GM21390 (cell line): ENCODE data around the gene CATSPER3.
"Not testable (repeated sequence)": the region's sequence is repeated elsewhere in the genome, so short reads cannot be mapped to it uniquely, and the experiment has no call there.

Experiments used
- ATAC-seq: cut with Tn5 transposase; IDR thresholded peaks from one replicate; pipeline ENCODE4 v1.9.1; 2021; ENCODE audit not compliant: unreplicated experiment

Gene CATSPER3

DNA sequence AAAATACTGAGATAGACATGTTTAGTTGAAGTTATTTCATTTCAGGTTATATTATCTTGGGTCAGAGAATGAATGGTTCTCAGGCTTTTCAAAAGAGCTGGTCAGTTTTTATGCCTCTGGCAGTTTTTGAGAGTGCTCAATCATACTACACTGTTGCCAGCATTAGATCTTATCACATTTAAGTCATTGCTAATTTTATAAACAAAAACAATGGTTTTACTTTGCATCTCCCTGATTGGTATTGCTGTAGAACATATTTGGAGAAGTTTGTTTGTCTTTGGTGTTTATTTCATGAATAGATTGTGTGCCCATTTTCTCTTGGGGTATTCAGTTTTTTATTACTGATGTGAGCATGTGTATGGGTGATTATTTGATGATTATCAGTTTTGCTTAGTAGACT lies 1.5 kb downstream of the CATSPER3 start:
- ATAC-seq, result no peak

DNA sequence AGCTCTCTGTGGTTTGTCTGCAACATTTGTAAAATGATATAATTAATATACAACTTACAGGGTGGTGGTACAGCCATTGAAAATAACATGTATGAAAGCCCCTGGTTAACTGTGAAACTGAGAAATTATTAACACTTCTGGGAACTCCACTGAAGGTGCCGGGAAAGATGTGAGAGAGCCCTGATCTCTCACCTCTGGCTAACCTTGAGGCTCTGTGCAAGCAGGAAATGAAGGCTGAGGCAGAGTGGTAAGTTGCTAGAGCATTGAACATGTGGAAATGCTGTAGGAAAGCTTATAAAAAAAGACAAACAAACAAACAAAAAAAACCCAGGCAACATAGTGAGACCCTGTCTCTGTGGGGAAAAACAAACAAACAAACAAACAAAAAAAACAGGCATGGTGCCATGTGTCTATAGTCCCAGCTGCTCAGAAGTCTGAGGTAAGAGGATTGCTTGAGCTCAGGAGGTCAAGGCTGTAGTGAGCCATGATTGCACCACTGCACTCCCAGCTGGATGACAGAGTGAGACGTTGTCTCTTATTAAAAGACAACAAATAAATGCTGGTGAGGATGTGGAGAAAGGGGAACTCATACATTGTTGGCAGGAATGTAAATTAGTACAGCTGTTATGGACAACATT lies 7.5 kb downstream of the CATSPER3 start:
- ATAC-seq, result no peak

DNA sequence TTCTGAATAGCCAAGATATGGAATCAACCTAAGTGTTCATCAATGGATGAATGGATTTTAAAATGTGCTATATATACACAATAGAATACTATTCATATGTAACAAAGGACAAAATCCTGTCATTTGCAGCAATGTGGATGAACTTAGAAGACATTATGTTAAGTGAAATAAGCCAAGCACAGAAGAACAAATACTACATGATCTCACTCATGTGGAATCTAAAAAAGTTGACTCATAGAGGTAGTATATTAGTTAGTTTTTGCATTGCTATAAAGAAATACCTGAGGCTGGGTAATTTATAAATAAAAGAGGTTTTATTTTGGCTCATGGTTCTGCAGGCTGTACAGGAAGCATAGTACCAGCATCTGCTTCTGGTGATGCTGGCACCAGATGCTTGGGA lies 8.1 kb downstream of the CATSPER3 start:
- no peak for ATAC-seq

- ATAC-seq, result no peak
These were observed 9.1 kb downstream of the CATSPER3 start for GRCh38 chr5:134976841-134977240.

GRCh38 chr5:134979416-134979815 lies 11.7 kb downstream of the CATSPER3 start:
- ATAC-seq, result no peak

DNA sequence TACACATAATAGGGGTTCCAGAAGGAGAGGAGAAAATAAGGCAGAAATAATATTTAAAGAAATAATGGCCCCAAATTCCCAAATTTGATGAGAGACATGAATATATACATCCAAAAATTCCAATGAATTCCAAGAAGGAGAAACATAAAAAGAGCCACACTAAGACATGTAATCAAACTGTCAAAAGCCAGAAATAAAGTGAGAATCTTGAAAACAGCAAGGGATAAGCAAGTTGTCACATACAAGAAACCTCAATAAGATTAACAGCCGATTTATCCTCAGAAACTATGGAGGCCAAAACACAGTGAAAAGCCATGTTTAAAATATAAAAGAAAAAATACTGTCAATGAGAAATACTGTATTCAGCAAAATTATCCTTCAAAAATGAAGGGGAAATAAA lies 14.5 kb downstream of the CATSPER3 start:
- no peak for ATAC-seq

DNA sequence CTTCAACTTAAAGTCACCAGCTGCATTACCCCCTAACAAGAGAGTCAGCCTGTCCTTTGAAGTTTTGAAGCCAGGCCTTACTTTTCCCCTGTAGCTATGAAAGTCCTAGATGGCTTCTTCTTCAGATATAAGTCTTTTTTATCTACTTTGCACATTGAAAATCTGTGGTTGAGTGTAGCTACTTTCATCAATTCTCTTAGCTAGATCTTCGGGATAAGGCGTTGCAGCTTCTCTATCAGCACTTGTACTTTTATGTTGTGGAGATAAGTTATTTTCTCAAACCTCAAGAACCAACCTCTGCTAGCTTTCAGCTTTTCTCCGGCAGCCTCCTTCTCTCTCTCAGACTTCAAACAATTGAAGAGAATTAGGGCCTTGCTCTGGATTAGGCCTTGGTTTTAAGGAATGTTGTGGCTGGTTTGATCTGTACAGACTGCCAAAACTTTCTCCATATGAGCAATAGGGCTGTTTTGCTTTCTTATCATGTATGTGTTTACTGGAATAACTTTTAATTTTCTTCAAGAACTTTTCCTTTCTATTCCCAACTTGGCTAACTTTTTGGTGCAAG lies 21.6 kb downstream of the CATSPER3 start:
- no peak for ATAC-seq

DNA sequence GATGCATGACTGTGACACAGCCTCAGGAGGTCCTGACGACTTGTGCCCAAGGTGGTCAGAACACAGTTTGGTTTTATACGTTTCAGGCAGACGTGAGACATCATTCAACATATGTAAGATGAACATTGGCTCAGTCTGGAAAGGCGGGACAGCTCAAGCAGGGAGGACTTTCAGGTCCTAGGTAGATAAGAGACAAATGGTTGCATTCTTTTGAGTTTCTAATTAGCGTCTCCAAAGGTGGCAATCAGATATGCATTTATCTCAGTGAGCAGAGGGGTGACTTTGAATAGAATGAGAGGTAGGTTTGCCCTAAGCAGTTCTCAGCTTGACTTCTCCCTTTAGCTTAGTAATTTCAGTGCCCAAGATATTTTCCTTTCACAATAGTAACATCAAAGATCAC lies 22.5 kb downstream of the CATSPER3 start:
- not testable (repeated sequence) for ATAC-seq

DNA sequence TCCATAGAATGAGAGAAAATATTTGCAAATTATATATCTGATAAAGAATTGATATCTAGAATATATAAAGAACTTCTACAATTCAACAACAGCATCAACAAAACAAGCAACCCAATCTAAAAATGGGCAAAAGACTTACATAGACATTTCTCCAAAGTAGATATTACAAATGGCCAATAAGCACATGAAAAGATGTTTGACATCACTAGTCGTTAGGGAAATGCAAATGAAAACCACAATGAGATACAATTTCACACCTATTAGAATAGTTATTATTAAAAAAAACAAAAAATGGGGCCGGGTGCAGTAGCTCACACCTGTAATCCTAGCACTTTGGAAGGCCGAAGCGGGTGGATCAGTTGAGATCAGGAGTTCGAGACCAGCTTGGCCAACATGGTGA lies 24.4 kb downstream of the CATSPER3 start:
- no peak for ATAC-seq

DNA sequence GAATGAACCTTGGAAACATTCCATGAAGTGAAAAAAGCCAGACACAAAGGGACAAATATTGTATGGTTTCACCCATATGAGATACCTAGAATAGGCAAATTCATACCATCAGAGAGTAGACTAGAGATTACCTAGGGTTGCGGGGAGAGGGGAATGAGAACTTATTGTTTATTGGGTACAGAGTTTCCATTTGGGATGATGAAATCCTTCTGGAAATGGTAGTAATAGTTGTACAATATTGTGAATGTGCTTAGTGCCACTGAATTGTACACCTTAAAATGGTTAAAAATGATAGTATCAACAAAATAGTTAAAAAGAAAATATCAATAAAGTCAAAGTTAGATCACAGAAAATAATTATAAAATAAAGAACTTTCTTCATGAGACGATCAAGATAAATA lies 25.5 kb downstream of the CATSPER3 start:
- ATAC-seq, result no peak

DNA sequence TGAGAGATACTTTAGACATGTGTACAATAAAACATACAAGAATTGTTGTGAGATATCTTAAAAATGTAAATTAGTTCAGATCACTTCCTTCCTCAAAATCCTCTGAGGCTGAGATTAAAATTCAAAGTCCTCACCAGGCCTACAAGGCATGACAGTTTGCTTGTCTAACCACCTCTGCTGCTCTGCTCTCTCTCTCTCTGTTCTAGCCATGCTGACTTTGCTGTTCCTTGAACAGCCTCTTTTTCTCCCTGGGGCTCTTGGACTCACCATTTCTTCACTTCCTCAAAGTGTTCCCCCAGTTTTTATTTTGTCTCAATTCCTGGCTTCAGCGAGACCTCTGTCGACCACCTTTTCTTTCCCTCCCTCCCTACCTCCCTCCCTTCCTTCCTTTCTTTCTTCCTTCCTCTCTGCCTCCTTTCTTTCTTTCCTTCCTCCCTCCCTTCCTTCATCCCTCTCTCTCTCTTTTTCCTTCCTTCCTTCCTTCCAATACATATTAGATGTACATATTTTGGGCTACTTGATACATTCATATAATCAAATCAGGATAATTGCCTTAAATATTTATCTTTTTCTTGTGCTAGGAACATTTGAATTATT lies 27.0 kb downstream of the CATSPER3 start:
- ATAC-seq, result no peak

DNA sequence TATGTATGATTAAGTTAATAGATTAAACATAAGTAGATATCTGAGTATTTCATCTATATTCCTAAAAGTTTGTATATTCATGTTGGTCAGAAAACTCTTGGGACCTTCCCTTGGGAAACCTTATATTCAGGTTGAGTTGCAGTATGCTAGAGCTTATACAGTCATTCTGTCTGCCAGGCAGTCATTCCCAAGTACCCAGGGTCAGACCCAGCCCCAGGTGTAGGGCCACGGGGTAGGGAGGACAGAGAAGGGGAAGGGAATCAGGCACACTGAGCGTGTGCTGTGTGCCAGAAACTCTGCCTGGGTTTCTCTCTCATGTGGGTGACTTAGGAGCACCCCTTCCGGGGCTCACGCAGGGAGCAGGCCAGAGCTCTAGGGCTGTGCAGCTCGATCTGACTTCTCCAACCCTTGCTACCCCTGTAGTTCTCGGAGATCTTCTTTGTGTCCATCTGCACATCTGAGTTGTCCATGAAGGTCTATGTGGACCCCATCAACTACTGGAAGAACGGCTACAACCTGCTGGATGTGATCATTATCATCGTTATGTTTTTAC lies 28.2 kb downstream of the CATSPER3 start:
- ATAC-seq, result no peak

- no peak for ATAC-seq
These were observed 29.3 kb downstream of the CATSPER3 start for GRCh38 chr5:134997015-134997414.

DNA sequence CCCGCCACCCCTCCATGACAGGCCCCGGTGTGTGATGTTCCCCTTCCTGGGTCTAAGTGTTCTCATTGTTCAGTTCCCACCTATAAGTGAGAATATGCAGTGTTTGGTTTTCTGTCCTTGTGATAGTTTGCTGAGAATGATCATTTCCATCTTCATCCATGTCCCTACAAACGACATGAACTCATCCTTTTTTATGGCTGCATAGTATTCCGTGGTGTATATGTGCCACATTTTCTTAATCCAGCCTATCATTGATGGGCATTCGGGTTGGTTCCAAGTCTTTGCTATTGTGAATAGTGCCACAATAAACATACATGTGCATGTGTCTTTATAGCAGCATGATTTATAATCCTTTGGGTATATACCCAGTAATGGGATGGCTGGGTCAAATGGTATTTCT lies 30.4 kb downstream of the CATSPER3 start:
- not testable (repeated sequence) for ATAC-seq

- no peak for ATAC-seq
These were observed 36.7 kb downstream of the CATSPER3 start for GRCh38 chr5:135004376-135004775.

- ATAC-seq, result no peak
These were observed 37.4 kb downstream of the CATSPER3 start for GRCh38 chr5:135005076-135005475.

DNA sequence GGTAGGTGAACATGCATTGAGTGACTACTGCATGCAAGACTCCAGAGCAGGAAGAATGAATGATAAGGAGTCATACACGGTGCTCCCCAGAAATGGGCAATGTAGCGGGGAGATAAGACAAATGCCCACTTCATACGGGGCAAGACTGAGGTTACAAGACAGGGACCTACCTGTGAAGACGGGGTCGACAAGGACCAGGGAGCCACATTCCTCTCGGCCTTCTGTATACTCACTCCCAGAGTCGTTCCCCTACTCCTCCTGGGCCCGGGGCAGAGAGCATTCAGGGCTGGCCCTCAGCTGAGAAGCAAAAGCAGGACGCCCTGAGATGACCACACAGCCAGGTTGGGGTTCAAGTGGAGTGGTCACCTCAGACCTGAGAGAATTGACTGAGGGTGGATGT lies 39.6 kb downstream of the CATSPER3 start:
- ATAC-seq, result no peak

- ATAC-seq, result no peak
These were observed 40.1 kb downstream of the CATSPER3 start for GRCh38 chr5:135007749-135008363.

- no peak for ATAC-seq
These were observed 40.8 kb downstream of the CATSPER3 start for GRCh38 chr5:135008556-135008955.

DNA sequence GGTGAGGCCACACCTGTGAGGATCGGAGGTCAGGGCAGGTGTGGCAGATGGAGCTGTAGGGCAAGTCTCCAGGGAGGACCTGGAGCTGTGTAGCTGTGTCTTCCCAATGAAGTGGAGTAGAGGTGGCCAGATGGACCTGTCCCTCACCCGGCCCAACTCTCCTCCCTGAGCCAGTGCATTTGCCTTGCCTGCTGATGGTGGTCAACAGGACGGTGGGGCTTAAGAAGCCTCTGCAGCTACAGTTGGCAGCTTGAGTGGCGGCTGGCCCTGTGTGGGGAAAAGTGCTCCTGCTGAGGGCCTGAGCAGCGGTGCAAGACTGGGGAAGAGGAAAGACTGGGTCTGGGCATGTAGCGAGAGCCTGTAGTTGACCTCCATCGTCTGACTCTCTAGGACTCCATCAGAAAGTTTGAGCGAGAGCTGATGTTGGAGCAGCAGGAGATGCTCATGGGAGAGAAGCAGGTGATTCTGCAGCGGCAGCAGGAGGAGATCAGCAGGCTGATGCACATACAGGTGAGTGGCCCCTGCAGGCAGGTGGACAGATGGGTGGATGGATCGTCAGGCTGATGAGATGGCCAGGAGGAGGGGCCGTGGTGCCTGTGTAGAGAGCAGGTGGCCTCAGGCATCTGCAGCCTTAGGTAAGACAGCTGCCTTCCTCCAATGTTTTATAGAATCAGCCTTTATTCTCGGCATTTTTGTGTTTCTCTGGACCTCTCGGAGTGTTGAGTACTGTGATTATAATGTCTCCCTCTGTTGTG lies 41.5 kb downstream of the CATSPER3 start:
- ATAC-seq, result no peak
